HL-60 (cell line): ENCODE data around the gene DCAKD.
"Not testable (repeated sequence)": the region's sequence is repeated elsewhere in the genome, so short reads cannot be mapped to it uniquely, and the experiment has no call there.

Source experiments
- DNase-seq, 2 experiments: peaks; one replicate each; pipeline ENCODE4 v3.0.0-alpha.2; 2010 to 2020; ENCODE audit warnings: low read depth in 1 of 2, low spot score in 1 of 2
- H3K27ac ChIP-seq: fragments of 250-450 bp; sonication (Bioruptor Pico); replicated peaks from 2 replicates; pipeline ENCODE4 v1.5.1; 2020; ENCODE audit warnings: mild to moderate bottlenecking, moderate library complexity
- H3K27me3 ChIP-seq: fragments of 250-450 bp; sonication (Bioruptor Pico); 2 replicates; pipeline ENCODE4 v1.5.1; 2021; ENCODE audit warnings: mild to moderate bottlenecking, moderate library complexity; ENCODE audit not compliant: insufficient read depth, poor library complexity, severe bottlenecking
- H3K4me3 ChIP-seq: replicated peaks from 2 replicates; pipeline ENCODE4 v1.5.1; 2011; ENCODE audit warnings: mild to moderate bottlenecking, control low read depth, low read length; ENCODE audit not compliant: insufficient read depth
- CTCF ChIP-seq: IDR thresholded peaks from one replicate; pipeline ENCODE4 v1.5.1; 2011; ENCODE audit warnings: low read length, control low read depth, inconsistent platforms; ENCODE audit not compliant: insufficient read depth
- GABPA ChIP-seq: IDR thresholded peaks from 2 replicates; pipeline ENCODE4 v1.6.1; 2012; ENCODE audit warnings: low read depth
- POLR2AphosphoS5 ChIP-seq: IDR thresholded peaks from 2 replicates; pipeline ENCODE4 v1.6.1; 2012; ENCODE audit warnings: low read depth
- REST ChIP-seq: IDR thresholded peaks from 2 replicates; pipeline ENCODE4 v1.6.1; 2012; ENCODE audit warnings: low read depth; ENCODE audit not compliant: insufficient replicate concordance
- SPI1 ChIP-seq: IDR thresholded peaks from 2 replicates; pipeline ENCODE4 v1.6.1; 2012; ENCODE audit warnings: low read depth, mild to moderate bottlenecking, borderline replicate concordance

DCAKD gene

GRCh38 chr17:45052052-45052772, 780 bp upstream of the DCAKD start:
- TF ChIP-seq SPI1 (no peak), GABPA (no peak), CTCF (no peak), REST (no peak), POLR2AphosphoS5 (no peak)
- Histone ChIP-seq H3K27ac (peak overlapping the region; percentile 84), H3K27me3 (no peaks in the 10 kb centered on the region), H3K4me3 (peak overlapping the region; percentile 55)
- peak; percentile 54 to 72 for DNase-seq

- H3K27ac ChIP-seq: peak overlapping the region; percentile 84
Measured at GRCh38 chr17:45051720-45052051, 254 bp upstream of the DCAKD start.

GRCh38 chr17:45050481-45051059, 862 bp downstream of the DCAKD start:
- Histone ChIP-seq H3K27me3 (no peaks in the 10 kb centered on the region), H3K4me3 (peak overlapping the region; percentile 66), H3K27ac (peak overlapping the region; percentile 77)
- peak in 1 of 2 experiments; percentile 18 for DNase-seq
- TF ChIP-seq SPI1 (no peak), CTCF (no peak), GABPA (no peak), POLR2AphosphoS5 (no peak), REST (no peak)

More at GRCh38 chr17:45051720-45052051, 254 bp upstream of the DCAKD start:
- not testable (repeated sequence) for H3K27me3 ChIP-seq, DNase-seq
- H3K4me3 ChIP-seq: peak overlapping the region; percentile 55; the same call in 1 of the 2 replicates

- Histone ChIP-seq H3K27ac (no peak overlapping the region), H3K27me3 (no peaks in the 10 kb centered on the region), H3K4me3 (no peak overlapping the region)
- no peak for DNase-seq
- TF ChIP-seq POLR2AphosphoS5 (no peak), GABPA (no peak), SPI1 (no peak), CTCF (peak; percentile 2), REST (no peak)
Measured at GRCh38 chr17:45048795-45049563, 2.5 kb downstream of the DCAKD start.
